GM19372 (cell line): ENCODE results near the gene LIN7B.

Experiments used
- ATAC-seq: cut with Tn5 transposase; IDR thresholded peaks from one replicate; pipeline ENCODE4 v1.9.1; 2021; ENCODE audit warnings: mild to moderate bottlenecking, low read depth, moderate library complexity; ENCODE audit not compliant: unreplicated experiment

LIN7B gene

GRCh38 chr19:49160450-49161189 lies 46.5 kb downstream of the LIN7B start:
- ATAC-seq, result no peak

- no peak for ATAC-seq
These were observed 47.8 kb downstream of the LIN7B start for GRCh38 chr19:49161987-49162386.

- no peak for ATAC-seq
These were observed 51.1 kb downstream of the LIN7B start for GRCh38 chr19:49165111-49165750.

GRCh38 chr19:49165865-49166301 lies 51.7 kb downstream of the LIN7B start:
- ATAC-seq, result no peak

GRCh38 chr19:49167857-49168409 lies 53.8 kb downstream of the LIN7B start:
- ATAC-seq, result no peak
